ENCODE data around the gene PTCD1. TPM values are rescaled to one million over a fixed set of nuclear protein-coding genes. Genes with fewer than 3 reads are reported as not detected.

The PTCD1 gene
- total and polyA plus RNA-seq, 9 of the 15 experiments (the other 6 are each of a cell fraction or from before 2014, with no cell fraction given): 0.46 to 17.1 (median 6.2) TPM

DNA sequence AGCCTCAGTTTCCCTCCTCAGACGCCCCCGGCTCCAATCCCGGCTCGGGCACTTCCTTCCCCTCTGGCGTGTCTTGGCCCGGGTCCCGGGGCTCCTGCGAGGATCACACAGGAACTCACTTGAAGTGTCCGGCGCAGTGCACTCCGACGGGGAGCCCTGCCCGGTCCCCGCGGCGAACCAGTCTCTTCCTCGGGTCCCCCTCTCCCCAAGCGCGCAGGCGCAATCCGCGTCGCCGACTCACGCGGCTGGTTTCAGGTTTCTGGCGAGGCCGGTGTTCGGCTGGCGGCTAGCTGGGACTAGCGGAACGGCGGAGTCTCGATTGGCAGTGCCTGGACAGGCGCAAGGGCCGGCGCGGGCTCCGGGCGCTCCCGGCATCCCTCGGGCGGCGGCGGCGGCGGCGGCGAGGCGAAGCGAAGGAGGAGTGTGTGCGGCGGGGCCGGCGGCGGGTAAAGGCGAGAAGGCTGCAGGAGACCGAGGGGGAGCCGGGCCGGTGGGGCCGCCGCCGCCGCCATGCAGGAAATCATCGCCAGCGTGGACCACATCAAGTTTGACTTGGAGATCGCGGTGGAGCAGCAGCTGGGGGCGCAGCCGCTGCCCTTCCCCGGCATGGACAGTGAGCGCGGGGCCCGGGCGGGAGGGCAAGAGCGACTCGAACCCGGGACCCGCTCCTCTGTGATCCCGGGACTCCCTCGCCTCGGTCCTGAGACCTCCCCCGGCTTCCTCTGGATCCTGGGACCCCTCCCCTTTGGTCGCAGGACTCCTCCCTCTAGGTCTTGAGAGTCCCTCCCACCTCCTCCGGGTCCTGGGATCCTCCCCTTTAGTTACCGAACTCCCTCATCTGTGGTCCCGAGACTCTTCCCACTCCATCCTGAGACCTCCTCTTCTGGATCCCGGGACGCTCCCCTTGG, at the start of gene PTCD1, which contains the start of gene CPSF4 (continued):
- TF ChIP-seq ATF1 (CRISPR knock-in tag; IDR thresholded peaks at IDR 0.05) (peak; percentile 23; the same call in 1 of the 2 replicates), ATF1 (tag; IDR thresholded peaks at IDR 0.05) (peak; percentile 83), CHD4 (IDR thresholded peaks at IDR 0.05; ENCODE audit: insufficient read depth, insufficient replicate concordance, low read depth, low read length, poor library complexity, severe bottlenecking) (no peak), CAMTA2 (CRISPR knock-in tag; conservative IDR thresholded peaks at IDR 0.05) (no peak), CBFA2T2 (conservative IDR thresholded peaks at IDR 0.05) (no peak), PTTG1 (tag; IDR thresholded peaks at IDR 0.05; ENCODE audit: low read depth) (no peak), ZNF239 (CRISPR knock-in tag; IDR thresholded peaks at IDR 0.05) (no peak), LCOR (CRISPR knock-in tag; IDR thresholded peaks at IDR 0.05) (peak; percentile 27; the same call in 1 of the 2 replicates), JUNB (CRISPR knock-in tag; conservative IDR thresholded peaks at IDR 0.05) (0 out of 2 replicates have a peak, but pooled peaks have one; percentile 12), NCOA6 (IDR thresholded peaks at IDR 0.05) (no peak), YY1 (IDR thresholded peaks at IDR 0.05; ENCODE audit: borderline replicate concordance in 1 of 3, control insufficient read depth in 1 of 3, extremely low read depth in 1 of 3, insufficient read depth in 3 of 3, insufficient read length in 1 of 3, insufficient replicate concordance in 2 of 3, low read depth in 1 of 3, low read length in 2 of 3) (peak in 2 of 3 experiments; percentile 84 to 91), RB1 (IDR thresholded peaks at IDR 0.05; ENCODE audit: low read depth) (peak; percentile 98), ARHGAP35 (IDR thresholded peaks at IDR 0.05; ENCODE audit: partially characterized antibody) (no peak), GMEB1 (CRISPR knock-in tag; IDR thresholded peaks at IDR 0.05) (peak; percentile 94), NFIX (CRISPR knock-in tag; IDR thresholded peaks at IDR 0.05; ENCODE audit: low read depth) (no peak), VEZF1 (CRISPR knock-in tag; IDR thresholded peaks at IDR 0.05) (peak; percentile 72), TBL1XR1 (IDR thresholded peaks at IDR 0.05; ENCODE audit: low read length in 2 of 2) (peak in 1 of 2 experiments; percentile 67; a peak in 1 of 4 replicates), FOXP4 (CRISPR knock-in tag; IDR thresholded peaks at IDR 0.05; ENCODE audit: borderline replicate concordance) (no peak), RAD51 (IDR thresholded peaks at IDR 0.05; ENCODE audit: borderline replicate concordance, low read depth) (no peak), MTA3 (IDR thresholded peaks at IDR 0.05; ENCODE audit: borderline replicate concordance) (peak; percentile 71; the same call in 1 of the 2 replicates)
- TF ChIP-seq, protein P1, sequence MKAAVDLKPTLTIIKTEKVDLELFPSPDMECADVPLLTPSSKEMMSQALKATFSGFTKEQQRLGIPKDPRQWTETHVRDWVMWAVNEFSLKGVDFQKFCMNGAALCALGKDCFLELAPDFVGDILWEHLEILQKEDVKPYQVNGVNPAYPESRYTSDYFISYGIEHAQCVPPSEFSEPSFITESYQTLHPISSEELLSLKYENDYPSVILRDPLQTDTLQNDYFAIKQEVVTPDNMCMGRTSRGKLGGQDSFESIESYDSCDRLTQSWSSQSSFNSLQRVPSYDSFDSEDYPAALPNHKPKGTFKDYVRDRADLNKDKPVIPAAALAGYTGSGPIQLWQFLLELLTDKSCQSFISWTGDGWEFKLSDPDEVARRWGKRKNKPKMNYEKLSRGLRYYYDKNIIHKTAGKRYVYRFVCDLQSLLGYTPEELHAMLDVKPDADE (conservative IDR thresholded peaks at IDR 0.05; ENCODE audit: control insufficient read depth, low read depth, low read length): peak; percentile 93
